Colonic mucosa (tissue), 4 donors: Measurements from ENCODE around the gene CHRDL2. TPM values are rescaled to one million over a fixed set of nuclear protein-coding genes. Genes with fewer than 3 reads are reported as not detected.
A peak's percentile ranks its signal among the peaks of the same experiment; 100 is the strongest.

Experiments used
- DNase-seq: peaks from one replicate; pipeline ENCODE4 v3.0.0-alpha.2; 2020
- H3K27ac ChIP-seq: fragments of 200-600 bp; one replicate; pipeline ENCODE4 v1.8.0; 2021
- H3K27me3 ChIP-seq: fragments of 200-600 bp; one replicate; pipeline ENCODE4 v1.8.0; 2021
- H3K36me3 ChIP-seq: fragments of 200-600 bp; one replicate; pipeline ENCODE4 v1.8.0; 2021
- H3K4me1 ChIP-seq: fragments of 200-600 bp; one replicate; pipeline ENCODE4 v1.8.0; 2021; ENCODE audit warnings: mild to moderate bottlenecking
- H3K4me3 ChIP-seq: fragments of 200-600 bp; one replicate; pipeline ENCODE4 v1.8.0; 2021
- H3K9ac ChIP-seq, 2 donors: one replicate each; pipeline ENCODE4 v1.7.0; 2013; ENCODE audit warnings: control low read depth in 2 of 2, low read depth in 2 of 2, low read length in 2 of 2
- H3K9me3 ChIP-seq: fragments of 200-600 bp; one replicate; pipeline ENCODE4 v1.8.0; 2021
- intact Hi-C: fragments of 100-400 bp; cut with DNase I; formaldehyde crosslinking; loops from one replicate; pipeline ENCODE4 v1.14.1; 2022
- total RNA-seq, 2 donors: library from RNA; stranded (reverse); fragmentation: NEBNext Ultra II Directional in 1 of 2; extraction: Animal tissue kit (Norgen Biotek cat#: 25700) in 1 of 2; gene quantifications; one replicate each; pipeline ENCODE4 v1.2.1, GENCODE V29; 2021
- TF ChIP-seq, protein P1 (sequence below): fragments of 200-600 bp; IDR thresholded peaks from one replicate; pipeline ENCODE4 v1.8.0; 2022; ENCODE audit warnings: antibody characterized with exemption, mild to moderate bottlenecking
- donor health status: healthy.
- donor health status: DM: no; HTN: no; CAD: no.
- donor health status: DM: no; HTN: no; CAD: no.

Gene CHRDL2
- total RNA-seq, 2 donors from 2014 or later: 0.42 to 26.5 TPM

DNA sequence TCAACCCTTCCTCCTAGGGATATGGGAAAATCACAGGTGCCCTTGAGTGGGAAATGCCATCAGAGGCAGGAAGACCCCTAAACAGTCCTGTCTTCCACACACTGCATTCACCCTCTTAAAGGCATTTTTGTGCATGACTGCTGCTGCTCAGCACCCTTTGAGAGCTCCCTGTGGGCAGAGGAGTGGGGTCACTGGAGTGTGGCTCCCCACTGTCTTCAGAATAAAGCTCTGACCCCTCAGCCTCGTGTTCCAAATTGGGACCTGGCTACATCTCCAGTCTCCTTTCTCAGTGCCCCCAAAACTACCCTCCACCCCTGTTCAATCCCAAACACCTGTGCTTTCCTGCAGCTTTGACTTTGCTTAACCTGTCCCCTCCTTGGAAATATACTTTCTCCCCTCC, 46.6 kb downstream of the CHRDL2 start:
- Histone ChIP-seq H3K36me3 (no peaks in the 10 kb centered on the region), H3K4me3 (no peak overlapping the region), H3K4me1 (peaks cover 3% of the 10 kb centered on the region), H3K27me3 (peaks cover 10% of the 10 kb centered on the region), H3K9ac (no peak overlapping the region), H3K27ac (no peak overlapping the region), H3K9me3 (no peaks in the 10 kb centered on the region)
- TF ChIP-seq, protein P1, sequence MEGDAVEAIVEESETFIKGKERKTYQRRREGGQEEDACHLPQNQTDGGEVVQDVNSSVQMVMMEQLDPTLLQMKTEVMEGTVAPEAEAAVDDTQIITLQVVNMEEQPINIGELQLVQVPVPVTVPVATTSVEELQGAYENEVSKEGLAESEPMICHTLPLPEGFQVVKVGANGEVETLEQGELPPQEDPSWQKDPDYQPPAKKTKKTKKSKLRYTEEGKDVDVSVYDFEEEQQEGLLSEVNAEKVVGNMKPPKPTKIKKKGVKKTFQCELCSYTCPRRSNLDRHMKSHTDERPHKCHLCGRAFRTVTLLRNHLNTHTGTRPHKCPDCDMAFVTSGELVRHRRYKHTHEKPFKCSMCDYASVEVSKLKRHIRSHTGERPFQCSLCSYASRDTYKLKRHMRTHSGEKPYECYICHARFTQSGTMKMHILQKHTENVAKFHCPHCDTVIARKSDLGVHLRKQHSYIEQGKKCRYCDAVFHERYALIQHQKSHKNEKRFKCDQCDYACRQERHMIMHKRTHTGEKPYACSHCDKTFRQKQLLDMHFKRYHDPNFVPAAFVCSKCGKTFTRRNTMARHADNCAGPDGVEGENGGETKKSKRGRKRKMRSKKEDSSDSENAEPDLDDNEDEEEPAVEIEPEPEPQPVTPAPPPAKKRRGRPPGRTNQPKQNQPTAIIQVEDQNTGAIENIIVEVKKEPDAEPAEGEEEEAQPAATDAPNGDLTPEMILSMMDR: no peak
- DNase-seq: no peak
- intact Hi-C loops: no loop called here

DNA sequence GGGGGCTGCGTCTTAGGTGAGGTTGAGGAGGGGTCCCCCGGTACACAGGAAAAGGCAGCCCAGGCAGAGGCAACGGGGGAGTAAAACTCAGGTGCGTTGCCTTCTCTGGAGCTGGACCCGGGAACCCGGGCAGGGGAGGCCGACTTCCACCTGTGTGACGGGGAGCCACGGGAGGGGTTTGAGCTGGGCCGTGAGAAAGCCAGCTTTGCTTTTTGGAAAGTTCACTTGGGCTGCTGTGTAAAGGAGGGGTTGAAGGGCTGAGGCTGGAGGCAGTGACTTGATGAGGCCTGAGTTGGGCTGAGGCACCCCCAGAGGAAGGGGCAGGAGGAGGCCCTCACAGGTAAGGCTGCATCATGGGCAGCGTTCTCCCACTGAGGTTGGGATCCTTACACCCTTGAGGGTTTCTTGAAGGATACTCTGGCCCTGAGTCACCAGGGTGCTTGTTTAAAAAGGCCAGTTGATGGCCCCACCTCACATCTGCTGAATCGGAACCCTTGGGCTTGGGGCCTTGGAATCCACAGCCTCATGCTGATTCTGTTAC, 47.2 kb downstream of the CHRDL2 start:
- Histone ChIP-seq H3K27ac (no peak overlapping the region), H3K36me3 (no peaks in the 10 kb centered on the region), H3K9me3 (no peaks in the 10 kb centered on the region), H3K9ac (no peak overlapping the region), H3K4me3 (no peak overlapping the region), H3K27me3 (peaks cover 10% of the 10 kb centered on the region), H3K4me1 (peaks cover 3% of the 10 kb centered on the region)
- no peak for DNase-seq
- intact Hi-C loops: no loop called here
- TF ChIP-seq, protein P1: no peak

DNA sequence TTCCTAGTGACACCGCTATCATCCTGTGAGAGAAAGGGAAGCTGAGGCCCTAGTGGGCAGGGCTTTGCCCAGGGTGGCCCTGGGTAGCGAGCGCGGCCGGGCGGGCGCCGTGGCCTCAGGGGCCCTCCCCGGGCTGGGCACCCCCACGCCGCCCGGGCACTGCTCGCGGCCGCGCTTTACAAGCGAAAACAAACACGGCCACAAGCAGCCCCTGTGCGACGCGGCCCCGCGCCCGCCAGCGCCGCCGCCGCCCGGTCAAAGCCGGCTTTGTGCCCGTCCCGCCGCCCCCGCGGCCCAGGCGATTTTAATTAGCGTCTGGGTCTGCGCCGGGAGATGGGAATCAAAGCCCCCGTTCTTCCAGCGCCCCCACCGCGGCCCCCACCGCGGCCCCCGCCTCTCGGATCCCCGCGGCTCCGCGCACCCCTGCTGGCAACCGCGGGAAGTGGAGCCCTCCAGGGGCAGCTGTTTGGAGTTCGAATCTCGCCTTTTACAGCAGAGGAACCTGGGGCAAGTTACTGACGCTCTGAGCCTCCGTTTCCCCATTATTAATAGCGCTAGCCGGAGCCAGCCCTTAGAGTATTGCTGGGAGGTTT, 47.9 kb downstream of the CHRDL2 start:
- TF ChIP-seq, protein P1: peak; percentile 29
- Histone ChIP-seq H3K4me3 (peak overlapping the region; percentile 34), H3K36me3 (no peaks in the 10 kb centered on the region), H3K27ac (no peak overlapping the region), H3K9me3 (no peaks in the 10 kb centered on the region), H3K4me1 (peaks cover 3% of the 10 kb centered on the region), H3K27me3 (peaks cover 10% of the 10 kb centered on the region), H3K9ac (peak overlapping the region in 1 of 2 donors; percentile 52)
- DNase-seq: no peak
- intact Hi-C loops: no loop called here

GRCh38 chr11:74682731-74683278, 48.4 kb downstream of the CHRDL2 start:
- no peak for DNase-seq
- intact Hi-C loops: no loop called here
- H3K36me3 ChIP-seq: no peaks in the 10 kb centered on the region
- H3K9me3 ChIP-seq: no peaks in the 10 kb centered on the region
- no peak overlapping the region for H3K27ac ChIP-seq
- peaks cover 10% of the 10 kb centered on the region for H3K27me3 ChIP-seq
- peak overlapping the region; percentile 34 for H3K4me3 ChIP-seq
- peak overlapping the region in 1 of 2 donors; percentile 52 for H3K9ac ChIP-seq
- H3K4me1 ChIP-seq: peaks cover 3% of the 10 kb centered on the region
- TF ChIP-seq, protein P1: no peak

GRCh38 chr11:74681686-74682651, 49.3 kb downstream of the CHRDL2 start:
- Histone ChIP-seq H3K27me3 (peaks cover 10% of the 10 kb centered on the region), H3K36me3 (no peaks in the 10 kb centered on the region), H3K9ac (no peak overlapping the region), H3K4me1 (peaks cover 3% of the 10 kb centered on the region), H3K27ac (no peak overlapping the region), H3K9me3 (no peaks in the 10 kb centered on the region), H3K4me3 (no peak overlapping the region)
- DNase-seq: no peak
- intact Hi-C loops: no loop called here
- TF ChIP-seq, protein P1: no peak
